ENCODE data around the gene TM9SF4. TPM values are rescaled to one million over a fixed set of nuclear protein-coding genes. Genes with fewer than 3 reads are reported as not detected.

TM9SF4 gene
- total RNA-seq, 2 experiments from 2014 or later: 22.4 to 24.5 TPM

GRCh38 chr20:32150291-32150848 lies 40.9 kb downstream of the TM9SF4 start:
- no peak overlapping the region for H3K4me3 ChIP-seq (ENCODE audit: low read length)
- ChIA-PET POLR2A (no interaction called here), CTCF (no interaction called here)
- DNase-seq (no peak), ATAC-seq (ENCODE audit: poor library complexity) (no peak)
- no peak overlapping the region for H3K4me3 Mint-ChIP-seq
- no peaks in the 10 kb centered on the region for H3K27me3 ChIP-seq (ENCODE audit: control insufficient read depth in 1 of 2, insufficient read depth in 2 of 2, low read length in 2 of 2)
- no peaks in the 10 kb centered on the region for H3K9me3 ChIP-seq (ENCODE audit: control insufficient read depth in 1 of 2, insufficient read depth in 1 of 2, low read length in 2 of 2)
- no peaks in the 10 kb centered on the region for H3K4me1 ChIP-seq (ENCODE audit: insufficient read depth, low read length)
- H3K36me3 ChIP-seq (ENCODE audit: insufficient read depth, low read length): peaks cover 65% of the 10 kb centered on the region
- no peak for TF ChIP-seq CTCF (IDR thresholded peaks at IDR 0.05)
- H3K27me3 Mint-ChIP-seq: no peaks in the 10 kb centered on the region
- no peak overlapping the region for H3K27ac Mint-ChIP-seq
- no peaks in the 10 kb centered on the region for H3K9me3 Mint-ChIP-seq
- intact Hi-C loops (cut with DNase I, micrococcal nuclease): no loop called here
- peaks cover 80% of the 10 kb centered on the region for H3K36me3 Mint-ChIP-seq (ENCODE audit: low read depth)
- no peaks in the 10 kb centered on the region for H3K4me1 Mint-ChIP-seq (ENCODE audit: low read depth)
- no peak overlapping the region for H3K27ac ChIP-seq (ENCODE audit: low read depth in 1 of 2, low read length in 2 of 2)

GRCh38 chr20:32152421-32153155 lies 43.1 kb downstream of the TM9SF4 start:
- peaks cover 76% of the 10 kb centered on the region for H3K36me3 Mint-ChIP-seq (ENCODE audit: low read depth)
- peaks cover 55% of the 10 kb centered on the region for H3K36me3 ChIP-seq (ENCODE audit: insufficient read depth, low read length)
- no peaks in the 10 kb centered on the region for H3K4me1 ChIP-seq (ENCODE audit: insufficient read depth, low read length)
- intact Hi-C loops (cut with DNase I, micrococcal nuclease): no loop called here
- H3K27ac ChIP-seq (ENCODE audit: low read depth in 1 of 2, low read length in 2 of 2): no peak overlapping the region
- no peak for DNase-seq
- ChIA-PET CTCF (no interaction called here), POLR2A (no interaction called here)
- no peak overlapping the region for H3K4me3 ChIP-seq (ENCODE audit: low read length)
- H3K9me3 Mint-ChIP-seq: no peaks in the 10 kb centered on the region
- no peak overlapping the region for H3K4me3 Mint-ChIP-seq
- no peak for ATAC-seq (ENCODE audit: poor library complexity)
- TF ChIP-seq CTCF (IDR thresholded peaks at IDR 0.05): no peak
- no peak overlapping the region for H3K27ac Mint-ChIP-seq
- H3K27me3 Mint-ChIP-seq: no peaks in the 10 kb centered on the region
- no peaks in the 10 kb centered on the region for H3K27me3 ChIP-seq (ENCODE audit: control insufficient read depth in 1 of 2, insufficient read depth in 2 of 2, low read length in 2 of 2)
- no peaks in the 10 kb centered on the region for H3K9me3 ChIP-seq (ENCODE audit: control insufficient read depth in 1 of 2, insufficient read depth in 1 of 2, low read length in 2 of 2)
- H3K4me1 Mint-ChIP-seq (ENCODE audit: low read depth): no peaks in the 10 kb centered on the region

DNA sequence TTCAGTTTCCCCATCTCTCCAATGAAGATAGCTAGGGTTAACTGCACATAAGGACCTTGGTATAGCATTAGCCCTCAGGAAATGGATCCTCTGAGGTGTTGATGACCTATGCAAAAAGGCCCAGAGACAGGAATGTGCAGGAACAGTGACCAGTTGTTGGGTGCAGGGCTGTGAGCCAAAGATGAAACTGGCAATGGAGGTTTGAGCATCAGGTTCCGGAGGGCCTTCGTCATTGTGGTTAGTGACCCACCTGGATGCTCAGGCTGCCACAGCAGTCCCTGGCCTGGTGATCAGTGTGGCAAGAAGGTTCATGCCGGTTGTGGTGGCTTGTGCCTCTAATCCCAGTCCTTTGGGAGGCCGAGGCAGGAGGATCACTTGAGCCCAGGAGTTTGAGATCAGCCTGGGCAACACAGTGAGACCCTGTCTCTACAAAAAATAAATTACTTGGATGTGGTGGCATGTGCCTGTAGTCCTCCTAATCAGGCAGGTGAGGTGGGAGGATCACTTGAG lies 43.7 kb downstream of the TM9SF4 start:
- Histone ChIP-seq H3K4me3 (ENCODE audit: low read length) (no peak overlapping the region), H3K27me3 (ENCODE audit: control insufficient read depth in 1 of 2, insufficient read depth in 2 of 2, low read length in 2 of 2) (no peaks in the 10 kb centered on the region), H3K27ac (ENCODE audit: low read depth in 1 of 2, low read length in 2 of 2) (no peak overlapping the region), H3K4me1 (ENCODE audit: insufficient read depth, low read length) (no peaks in the 10 kb centered on the region), H3K36me3 (ENCODE audit: insufficient read depth, low read length) (peaks cover 58% of the 10 kb centered on the region), H3K9me3 (ENCODE audit: control insufficient read depth in 1 of 2, insufficient read depth in 1 of 2, low read length in 2 of 2) (no peaks in the 10 kb centered on the region)
- Mint-ChIP-seq H3K36me3 (ENCODE audit: low read depth) (peaks cover 77% of the 10 kb centered on the region), H3K4me3 (no peak overlapping the region), H3K27ac (no peak overlapping the region), H3K27me3 (no peaks in the 10 kb centered on the region), H3K4me1 (ENCODE audit: low read depth) (no peaks in the 10 kb centered on the region), H3K9me3 (no peaks in the 10 kb centered on the region)
- CTCF ChIA-PET: no interaction called here
- intact Hi-C loops (cut with DNase I, micrococcal nuclease): no loop called here
- ATAC-seq (ENCODE audit: poor library complexity) (no peak), DNase-seq (no peak)
- TF ChIP-seq CTCF (IDR thresholded peaks at IDR 0.05): no peak
- POLR2A ChIA-PET: no interaction called here

Data from CD4-positive, alpha-beta T cell (primary cell).